Measurements from ENCODE around the gene RHOBTB1. TPM values are rescaled to one million over a fixed set of nuclear protein-coding genes. Genes with fewer than 3 reads are reported as not detected.

The RHOBTB1 gene
- total RNA-seq, 1 donor from 2014 or later, result 13.5 TPM

GRCh38 chr10:60903096-60903495 lies 40.9 kb downstream of the RHOBTB1 start:
- H3K4me3 ChIP-seq, result no peak overlapping the region
- intact Hi-C loops (cut with DNase I), result no loop called here
- no peak for DNase-seq
- H3K27ac ChIP-seq, result no peak overlapping the region
- no peaks in the 10 kb centered on the region for H3K36me3 ChIP-seq
- H3K4me1 ChIP-seq, result peaks cover 21% of the 10 kb centered on the region
- H3K27me3 ChIP-seq (ENCODE audit: low read depth), result no peaks in the 10 kb centered on the region
- TF ChIP-seq CTCF (IDR thresholded peaks at IDR 0.05), result no peak
- no peaks in the 10 kb centered on the region for H3K9me3 ChIP-seq
- ATAC-seq, result no peak

- Histone ChIP-seq H3K9me3 (no peaks in the 10 kb centered on the region), H3K27ac (no peak overlapping the region), H3K4me3 (no peak overlapping the region), H3K27me3 (ENCODE audit: low read depth) (no peaks in the 10 kb centered on the region), H3K36me3 (no peaks in the 10 kb centered on the region), H3K4me1 (peaks cover 21% of the 10 kb centered on the region)
- no peak for TF ChIP-seq CTCF (IDR thresholded peaks at IDR 0.05)
- ATAC-seq, result peak in 1 of 2 donors; percentile 65
- DNase-seq, result peak; percentile 51
- intact Hi-C loops (cut with DNase I), result no loop called here
Observed at GRCh38 chr10:60901561-60902235, 42.3 kb downstream of the RHOBTB1 start.

GRCh38 chr10:60899266-60899665 lies 44.7 kb downstream of the RHOBTB1 start:
- DNase-seq, result no peak
- Histone ChIP-seq H3K27ac (no peak overlapping the region), H3K4me1 (peaks cover 11% of the 10 kb centered on the region), H3K9me3 (no peaks in the 10 kb centered on the region), H3K27me3 (ENCODE audit: low read depth) (no peaks in the 10 kb centered on the region), H3K4me3 (no peak overlapping the region), H3K36me3 (no peaks in the 10 kb centered on the region)
- no peak for TF ChIP-seq CTCF (IDR thresholded peaks at IDR 0.05)
- ATAC-seq, result no peak
- intact Hi-C loops (cut with DNase I), result no loop called here

- intact Hi-C loops (cut with DNase I), result no loop called here
- no peaks in the 10 kb centered on the region for H3K27me3 ChIP-seq (ENCODE audit: low read depth)
- TF ChIP-seq CTCF (IDR thresholded peaks at IDR 0.05), result no peak
- ATAC-seq (peak in 1 of 2 donors; percentile 31), DNase-seq (no peak)
- H3K9me3 ChIP-seq, result no peaks in the 10 kb centered on the region
- no peak overlapping the region for H3K27ac ChIP-seq
- H3K4me1 ChIP-seq, result peaks cover 11% of the 10 kb centered on the region
- H3K36me3 ChIP-seq, result no peaks in the 10 kb centered on the region
- H3K4me3 ChIP-seq, result no peak overlapping the region
Observed at GRCh38 chr10:60898321-60898720, 45.7 kb downstream of the RHOBTB1 start.

GRCh38 chr10:60896810-60897209 lies 47.2 kb downstream of the RHOBTB1 start:
- no peak for TF ChIP-seq CTCF (IDR thresholded peaks at IDR 0.05)
- Histone ChIP-seq H3K36me3 (no peaks in the 10 kb centered on the region), H3K27me3 (ENCODE audit: low read depth) (no peaks in the 10 kb centered on the region), H3K9me3 (no peaks in the 10 kb centered on the region), H3K27ac (no peak overlapping the region), H3K4me3 (no peak overlapping the region), H3K4me1 (peaks cover 10% of the 10 kb centered on the region)
- no peak for ATAC-seq
- no peak for DNase-seq
- intact Hi-C loops (cut with DNase I), result no loop called here
